ENCODE results near the gene COL16A1.

DNA sequence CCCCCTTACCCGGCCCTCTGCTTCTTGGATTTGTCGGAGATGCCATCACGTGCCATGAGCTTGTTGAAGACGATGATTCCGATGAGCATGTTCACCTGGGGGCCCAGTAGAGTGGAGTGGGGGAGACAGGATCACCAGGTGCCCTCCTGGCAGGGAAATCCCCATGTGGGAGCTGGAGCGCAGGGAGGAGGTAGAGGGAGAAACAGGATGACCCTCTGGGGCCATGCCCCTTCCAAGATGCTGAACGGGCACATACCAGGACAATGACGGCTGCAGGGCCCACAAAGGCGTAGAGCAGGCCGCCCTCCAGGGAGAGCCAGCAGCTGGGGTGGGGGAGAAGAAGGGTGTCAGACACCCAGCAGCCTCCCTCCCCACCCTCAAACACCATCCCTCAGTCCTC, 31.8 kb upstream of the COL16A1 start:
- TF ChIP-seq, protein P1, sequence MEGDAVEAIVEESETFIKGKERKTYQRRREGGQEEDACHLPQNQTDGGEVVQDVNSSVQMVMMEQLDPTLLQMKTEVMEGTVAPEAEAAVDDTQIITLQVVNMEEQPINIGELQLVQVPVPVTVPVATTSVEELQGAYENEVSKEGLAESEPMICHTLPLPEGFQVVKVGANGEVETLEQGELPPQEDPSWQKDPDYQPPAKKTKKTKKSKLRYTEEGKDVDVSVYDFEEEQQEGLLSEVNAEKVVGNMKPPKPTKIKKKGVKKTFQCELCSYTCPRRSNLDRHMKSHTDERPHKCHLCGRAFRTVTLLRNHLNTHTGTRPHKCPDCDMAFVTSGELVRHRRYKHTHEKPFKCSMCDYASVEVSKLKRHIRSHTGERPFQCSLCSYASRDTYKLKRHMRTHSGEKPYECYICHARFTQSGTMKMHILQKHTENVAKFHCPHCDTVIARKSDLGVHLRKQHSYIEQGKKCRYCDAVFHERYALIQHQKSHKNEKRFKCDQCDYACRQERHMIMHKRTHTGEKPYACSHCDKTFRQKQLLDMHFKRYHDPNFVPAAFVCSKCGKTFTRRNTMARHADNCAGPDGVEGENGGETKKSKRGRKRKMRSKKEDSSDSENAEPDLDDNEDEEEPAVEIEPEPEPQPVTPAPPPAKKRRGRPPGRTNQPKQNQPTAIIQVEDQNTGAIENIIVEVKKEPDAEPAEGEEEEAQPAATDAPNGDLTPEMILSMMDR (conservative IDR thresholded peaks at IDR 0.05 in 1 of 2, IDR thresholded peaks at IDR 0.05 in 1 of 2; ENCODE audit: extremely low read depth in 1 of 2, insufficient read depth in 1 of 2, low read depth in 1 of 2, low read length in 2 of 2), result no peak
- TF ChIP-seq EZH2 (IDR thresholded peaks at IDR 0.05; ENCODE audit: borderline replicate concordance, low read length), result no peak
